IMR-90 (cell line): ENCODE measurements around the gene CELA3B. TPM values are rescaled to one million over a fixed set of nuclear protein-coding genes. Genes with fewer than 3 reads are reported as not detected.

Source experiments
- ATAC-seq: fragments of 200-7000 bp; cut with Tn5 transposase; 2 replicates; pipeline ENCODE4 v1.9.1; 2020; ENCODE audit warnings: low read depth, mild to moderate bottlenecking, moderate library complexity
- BruUV-seq: library from RNA; stranded (reverse); fragments of 400-500 nt; replicated peaks from 2 replicates; lab custom pipeline; 2021; lab: Mats Ljungman, UMichigan
- CTCF ChIA-PET: fragments of 300-600 bp; formaldehyde crosslinking; extraction: SDS; loops from one replicate; lab custom pipeline; 2021; ENCODE audit warnings: antibody characterized with exemption; lab: Yijun Ruan, JAX
- POLR2A ChIA-PET: fragments of 300-600 bp; sonication (Branson Sonifier 250); formaldehyde crosslinking; loops from one replicate; lab custom pipeline; 2022; ENCODE audit warnings: antibody characterized with exemption; ENCODE audit not compliant: unreplicated experiment; lab: Charles Lee
- DNase-seq: peaks from one replicate; pipeline ENCODE4 v3.0.0; 2013
- H2AFZ ChIP-seq: replicated peaks from 2 replicates; pipeline ENCODE3; 2013; ENCODE audit warnings: low read length, mild to moderate bottlenecking; ENCODE audit not compliant: poor library complexity
- H2AK5ac ChIP-seq: 2 replicates; pipeline ENCODE4 v1.6.1; 2013; ENCODE audit warnings: low read depth, low read length, inconsistent platforms
- H2AK9ac ChIP-seq: replicated peaks from 2 replicates; pipeline ENCODE3; 2013; ENCODE audit warnings: mild to moderate bottlenecking, low read depth, low read length, moderate library complexity; ENCODE audit not compliant: poor library complexity
- H2BK120ac ChIP-seq: 2 replicates; pipeline ENCODE4 v1.6.1; 2013; ENCODE audit warnings: low read depth, low read length, inconsistent platforms
- H2BK15ac ChIP-seq: 3 replicates; pipeline ENCODE4 v1.6.1; 2013; ENCODE audit warnings: low read depth, low read length, inconsistent platforms
- H2BK20ac ChIP-seq: 2 replicates; pipeline ENCODE4 v1.6.1; 2013; ENCODE audit warnings: low read depth, mild to moderate bottlenecking, inconsistent platforms, low read length, moderate library complexity
- H2BK5ac ChIP-seq: 2 replicates; pipeline ENCODE4 v1.6.1; 2013; ENCODE audit warnings: mild to moderate bottlenecking, low read depth, low read length, inconsistent platforms; ENCODE audit not compliant: poor library complexity, severe bottlenecking
- H3K14ac ChIP-seq: replicated peaks from 2 replicates; pipeline ENCODE4 v1.6.1; 2013; ENCODE audit warnings: low read depth, low read length, inconsistent platforms
- H3K18ac ChIP-seq: 2 replicates; pipeline ENCODE4 v1.6.1; 2013; ENCODE audit warnings: low read depth, low read length, control low read depth
- H3K23ac ChIP-seq: 2 replicates; pipeline ENCODE4 v1.6.1; 2013; ENCODE audit warnings: low read depth, low read length, inconsistent platforms
- H3K27ac ChIP-seq: 2 replicates; pipeline ENCODE4 v1.5.1; 2013; ENCODE audit warnings: mild to moderate bottlenecking, control low read depth, low read length; ENCODE audit not compliant: insufficient read depth
- H3K27me3 ChIP-seq: 2 replicates; pipeline ENCODE4 v1.6.1; 2013; ENCODE audit warnings: low read length; ENCODE audit not compliant: control insufficient read depth, insufficient read depth
- H3K36me3 ChIP-seq: 2 replicates; pipeline ENCODE4 v1.6.1; 2013; ENCODE audit warnings: low read length, mixed read lengths; ENCODE audit not compliant: control insufficient read depth, insufficient read depth
- H3K4ac ChIP-seq: 2 replicates; pipeline ENCODE4 v1.6.1; 2013; ENCODE audit warnings: low read depth, low read length, inconsistent platforms
- H3K4me1 ChIP-seq: 2 replicates; pipeline ENCODE4 v1.6.1; 2013; ENCODE audit warnings: low read length, mixed read lengths; ENCODE audit not compliant: control insufficient read depth, insufficient read depth
- H3K4me2 ChIP-seq: 2 replicates; pipeline ENCODE4 v1.6.1; 2013; ENCODE audit warnings: low read depth, mild to moderate bottlenecking, control low read depth, low read length, moderate library complexity
- H3K4me3 ChIP-seq: 2 replicates; pipeline ENCODE4 v1.5.1; 2013; ENCODE audit warnings: low read depth, mild to moderate bottlenecking, control low read depth, low read length, moderate library complexity; ENCODE audit not compliant: insufficient read depth
- H3K56ac ChIP-seq: 2 replicates; pipeline ENCODE4 v1.6.1; 2013; ENCODE audit warnings: low read length, inconsistent platforms; ENCODE audit not compliant: insufficient read depth; ENCODE audit errors: extremely low read depth
- H3K79me1 ChIP-seq, 2 experiments: 2 replicates each; pipeline ENCODE4 v1.6.1; 2013; ENCODE audit warnings: low read length in 2 of 2, inconsistent platforms in 1 of 2, low read depth in 1 of 2
- H3K9ac ChIP-seq: 2 replicates; pipeline ENCODE4 v1.6.1; 2013; ENCODE audit warnings: low read depth, low read length, control low read depth
- H3K9me1 ChIP-seq: 2 replicates; pipeline ENCODE4 v1.6.1; 2013; ENCODE audit warnings: low read length, inconsistent platforms; ENCODE audit not compliant: insufficient read depth
- H3K9me3 ChIP-seq: 2 replicates; pipeline ENCODE4 v1.6.1; 2013; ENCODE audit warnings: low read length; ENCODE audit not compliant: control insufficient read depth, insufficient read depth
- H4K20me1 ChIP-seq: 2 replicates; pipeline ENCODE4 v1.6.1; 2013; ENCODE audit warnings: low read length, inconsistent platforms; ENCODE audit not compliant: insufficient read depth
- H4K5ac ChIP-seq: 2 replicates; pipeline ENCODE4 v1.6.1; 2013; ENCODE audit warnings: mild to moderate bottlenecking, low read depth, low read length, control low read depth
- H4K8ac ChIP-seq, 2 experiments: 2 replicates each; pipeline ENCODE4 v1.6.1; 2013; ENCODE audit warnings: low read depth in 2 of 2, low read length in 2 of 2, control low read depth in 1 of 2, inconsistent platforms in 1 of 2
- H4K91ac ChIP-seq: 2 replicates; pipeline ENCODE4 v1.6.1; 2013; ENCODE audit warnings: low read depth, low read length, inconsistent platforms; ENCODE audit not compliant: insufficient read depth
- BHLHE40 ChIP-seq: fragments of 150-350 bp; IDR thresholded peaks from 2 replicates; pipeline ENCODE4 v1.6.1; 2016; ENCODE audit warnings: mild to moderate bottlenecking, low read depth, low read length
- CHD1 ChIP-seq: IDR thresholded peaks from 2 replicates; pipeline ENCODE4 v1.6.1; 2012; ENCODE audit warnings: low read depth, low read length, improper control_type of control experiment
- FOS ChIP-seq: fragments of 150-350 bp; IDR thresholded peaks from 2 replicates; pipeline ENCODE4 v1.6.1; 2016; ENCODE audit warnings: low read depth, low read length
- RCOR1 ChIP-seq: IDR thresholded peaks from 2 replicates; pipeline ENCODE4 v1.6.1; 2012; ENCODE audit warnings: mild to moderate bottlenecking, low read length, improper control_type of control experiment; ENCODE audit not compliant: insufficient replicate concordance
- SMC3 ChIP-seq: fragments of 150-350 bp; IDR thresholded peaks from 2 replicates; pipeline ENCODE4 v1.6.1; 2016; ENCODE audit warnings: low read depth, mild to moderate bottlenecking, antibody characterized with exemption, low read length, moderate library complexity
- WGBS, 2 experiments: methylation state at CpG; one replicate each; pipeline versions ENCODE4 v1.1.5 to v1.1.7; 2013; ENCODE audit warnings: missing lambda C conversion rate in 2 of 2; ENCODE audit not compliant: insufficient read length in 1 of 2; ENCODE audit errors: extremely low coverage in 2 of 2; 5-methylcytosine and 5-hydroxymethylcytosine counted together
- dilution Hi-C: fragments of 300-500 bp; cut with HindIII; formaldehyde crosslinking; loops from one replicate; pipeline ENCODE4 v1.14.3; 2018; ENCODE audit warnings: low sequenced_read_pairs; ENCODE audit not compliant: unreplicated experiment
- in situ Hi-C: fragments of 300-500 bp; cut with MboI; formaldehyde crosslinking; loops from 3 replicates; pipeline ENCODE4 v1.14.3; 2019; ENCODE audit warnings: low sequenced_read_pairs, inconsistent platforms, mixed read lengths
- intact Hi-C: fragments of 100-400 bp; cut with micrococcal nuclease; formaldehyde crosslinking; loops from 2 replicates; pipeline ENCODE4 v1.10.0; 2022
- polyA plus RNA-seq, 3 experiments: library from polyadenylated mRNA; depleted of rRNA; stranded (reverse); fragments of >200 nt; gene quantifications; 2 replicates each; pipeline ENCODE4 v1.2.3, GENCODE V29; 2012; ENCODE audit warnings: low replicate concordance in 1 of 3
- total RNA-seq: library from RNA; depleted of rRNA; stranded (reverse); fragments of >200 nt; gene quantifications from 2 replicates; pipeline ENCODE4 v1.2.3, GENCODE V29; 2012
- TF ChIP-seq, protein P1 (sequence below): conservative IDR thresholded peaks from 2 replicates; pipeline ENCODE4 v1.5.1; 2012; ENCODE audit warnings: mild to moderate bottlenecking, low read depth, low read length, improper control_type of control experiment

Gene CELA3B
- total and polyA plus RNA-seq, 2 of the 4 experiments (the other 2 are of a cell fraction): not detected

DNA sequence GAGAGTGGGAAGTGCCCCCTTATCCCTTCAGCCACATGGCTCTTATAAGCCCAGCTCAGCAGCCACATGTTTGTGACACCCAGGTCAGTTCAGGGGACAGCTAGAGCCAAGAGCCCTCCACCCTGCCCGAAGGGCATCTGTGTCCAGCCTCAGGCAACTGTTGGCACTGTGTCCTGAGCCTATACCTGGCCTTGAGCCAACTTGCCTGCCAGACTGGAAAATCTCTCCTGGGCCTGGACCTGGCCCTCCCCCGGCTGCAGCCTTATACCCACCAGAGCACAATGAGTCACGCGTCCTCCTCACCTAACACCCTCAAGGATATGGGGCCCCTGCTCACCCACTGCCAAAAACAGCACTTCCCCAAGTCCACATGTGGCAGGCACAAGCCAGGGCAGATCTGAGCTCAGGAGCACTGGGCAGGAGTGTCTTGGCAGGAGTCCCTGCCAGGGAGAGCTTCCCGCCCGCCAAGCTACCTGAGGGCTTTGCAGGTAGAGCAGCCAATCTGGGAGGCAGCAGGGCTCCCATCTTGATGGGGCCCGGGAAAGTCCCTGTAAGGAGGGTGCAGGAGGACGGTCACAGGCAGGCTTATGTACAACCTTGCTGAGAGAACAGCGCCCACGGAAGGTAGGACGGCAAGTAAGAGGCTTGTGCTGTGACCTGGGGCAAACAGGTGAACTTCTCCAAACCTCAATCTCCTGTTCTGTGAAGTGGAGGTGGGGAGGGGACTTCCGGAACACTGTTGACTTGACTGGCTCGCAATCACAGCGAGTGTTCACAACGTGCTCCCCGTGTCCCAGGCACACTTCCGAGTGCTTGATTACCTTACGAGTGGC lies 19.9 kb upstream of the CELA3B start:
- Histone ChIP-seq H3K56ac (no peak overlapping the region), H3K4me2 (no peak overlapping the region), H4K5ac (no peak overlapping the region), H4K91ac (no peak overlapping the region), H4K20me1 (no peaks in the 10 kb centered on the region), H2BK120ac (peak overlapping the region; percentile 4; the same call in 1 of the 2 replicates), H3K4ac (peak overlapping the region; percentile 13; the same call in 1 of the 2 replicates), H3K4me1 (peaks cover 11% of the 10 kb centered on the region), H3K14ac (no peak overlapping the region; the same call in 1 of the 2 replicates), H2AFZ (peak overlapping the region; percentile 13), H3K18ac (no peak overlapping the region), H3K9ac (no peak overlapping the region), H3K9me1 (no peaks in the 10 kb centered on the region), H3K27ac (no peak overlapping the region), H3K27me3 (no peaks in the 10 kb centered on the region), H2BK5ac (no peak overlapping the region), H2BK20ac (no peak overlapping the region), H2AK9ac (peak overlapping the region; percentile 22), H3K36me3 (no peaks in the 10 kb centered on the region), H3K79me1 (no peaks in the 10 kb centered on the region), H4K8ac (peak overlapping the region in 1 of 2 experiments; percentile 83; a peak in 1 of 4 replicates), H3K9me3 (no peaks in the 10 kb centered on the region), H3K23ac (no peak overlapping the region), H2AK5ac (peak overlapping the region; percentile 62), H2BK15ac (no peak overlapping the region), H3K4me3 (no peak overlapping the region)
- TF ChIP-seq FOS (0 out of 2 replicates have a peak, but pooled peaks have one; percentile 11), SMC3 (no peak), RCOR1 (no peak), CHD1 (no peak), BHLHE40 (0 out of 2 replicates have a peak, but pooled peaks have one; percentile 28)
- TF ChIP-seq, protein P1, sequence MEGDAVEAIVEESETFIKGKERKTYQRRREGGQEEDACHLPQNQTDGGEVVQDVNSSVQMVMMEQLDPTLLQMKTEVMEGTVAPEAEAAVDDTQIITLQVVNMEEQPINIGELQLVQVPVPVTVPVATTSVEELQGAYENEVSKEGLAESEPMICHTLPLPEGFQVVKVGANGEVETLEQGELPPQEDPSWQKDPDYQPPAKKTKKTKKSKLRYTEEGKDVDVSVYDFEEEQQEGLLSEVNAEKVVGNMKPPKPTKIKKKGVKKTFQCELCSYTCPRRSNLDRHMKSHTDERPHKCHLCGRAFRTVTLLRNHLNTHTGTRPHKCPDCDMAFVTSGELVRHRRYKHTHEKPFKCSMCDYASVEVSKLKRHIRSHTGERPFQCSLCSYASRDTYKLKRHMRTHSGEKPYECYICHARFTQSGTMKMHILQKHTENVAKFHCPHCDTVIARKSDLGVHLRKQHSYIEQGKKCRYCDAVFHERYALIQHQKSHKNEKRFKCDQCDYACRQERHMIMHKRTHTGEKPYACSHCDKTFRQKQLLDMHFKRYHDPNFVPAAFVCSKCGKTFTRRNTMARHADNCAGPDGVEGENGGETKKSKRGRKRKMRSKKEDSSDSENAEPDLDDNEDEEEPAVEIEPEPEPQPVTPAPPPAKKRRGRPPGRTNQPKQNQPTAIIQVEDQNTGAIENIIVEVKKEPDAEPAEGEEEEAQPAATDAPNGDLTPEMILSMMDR: no peak
- DNase-seq: peak; percentile 47
- ChIA-PET POLR2A (no interaction called here), CTCF (no interaction called here)
- ATAC-seq: peak; percentile 46
- intact Hi-C loops: loop anchor here (2.0 kb wide), 1 partner anchor 94 kb away; no protein-coding TSS in a partner anchor
- WGBS, 2 experiments: 89% methylated on average over 5 of the region's 18 CpGs; no CpG with 5 or more reads in 1 of the 2 experiments
- in situ Hi-C loops: loop anchor here (25.0 kb wide), 1 partner anchor 245 kb away; no protein-coding TSS in a partner anchor
- dilution Hi-C loops: no loop called here
- no TSS peak for BruUV-seq
